ENCODE results near the gene HOXA10.

Gene HOXA10

DNA sequence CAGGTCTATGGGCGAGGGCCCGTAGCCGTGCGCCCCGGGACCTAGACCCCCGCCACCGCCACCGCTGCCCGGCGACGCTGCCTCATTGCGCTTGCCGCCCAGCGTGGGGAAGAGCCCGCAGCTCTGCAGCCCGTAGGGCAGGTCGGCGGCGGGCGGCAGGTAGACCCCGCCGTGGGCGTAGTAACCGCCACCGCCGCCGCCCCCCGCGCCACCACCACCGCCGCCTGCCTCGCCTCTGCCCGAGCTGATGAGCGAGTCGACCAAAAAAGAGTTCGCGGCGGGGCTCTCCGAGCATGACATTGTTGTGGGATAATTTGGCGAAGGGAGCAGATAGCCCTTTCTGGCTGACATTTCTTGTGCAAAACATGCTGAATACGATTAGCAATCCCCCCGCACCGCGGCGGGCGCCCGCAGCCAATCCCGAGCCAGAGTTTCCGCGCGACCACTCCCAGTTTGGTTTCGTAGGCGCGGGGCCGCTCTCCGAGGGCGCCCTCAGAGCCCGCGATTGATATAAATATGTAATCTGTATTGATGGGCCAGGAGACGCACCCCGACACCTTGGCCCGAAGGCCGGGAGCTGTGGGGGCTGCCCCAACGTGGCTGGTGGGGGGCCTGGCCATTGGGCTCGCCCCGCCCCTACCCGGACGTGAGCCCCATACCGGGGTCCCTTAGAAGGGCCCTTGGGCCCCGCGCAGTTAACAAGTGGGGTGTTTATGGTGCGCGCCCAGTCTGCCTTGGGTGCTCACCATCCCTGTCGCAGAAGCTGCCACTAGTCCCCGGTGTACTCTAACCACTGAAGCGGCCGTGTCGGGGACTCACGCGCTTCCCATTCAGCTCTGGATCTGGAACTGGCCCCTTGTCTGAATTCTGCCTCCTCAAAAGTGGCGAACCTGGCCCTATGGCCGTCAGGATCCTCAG is at the start of gene HOXA10:
Gene HOXA10 (minus strand): TSS at position 365 of the 918 bp plus-strand sequence. CDS start 14 bp downstream, at position 351.
- no peak for FAIRE-seq
- DNase-seq (ENCODE audit: extremely low spot score, insufficient read length, low read depth) = no peak

DNA sequence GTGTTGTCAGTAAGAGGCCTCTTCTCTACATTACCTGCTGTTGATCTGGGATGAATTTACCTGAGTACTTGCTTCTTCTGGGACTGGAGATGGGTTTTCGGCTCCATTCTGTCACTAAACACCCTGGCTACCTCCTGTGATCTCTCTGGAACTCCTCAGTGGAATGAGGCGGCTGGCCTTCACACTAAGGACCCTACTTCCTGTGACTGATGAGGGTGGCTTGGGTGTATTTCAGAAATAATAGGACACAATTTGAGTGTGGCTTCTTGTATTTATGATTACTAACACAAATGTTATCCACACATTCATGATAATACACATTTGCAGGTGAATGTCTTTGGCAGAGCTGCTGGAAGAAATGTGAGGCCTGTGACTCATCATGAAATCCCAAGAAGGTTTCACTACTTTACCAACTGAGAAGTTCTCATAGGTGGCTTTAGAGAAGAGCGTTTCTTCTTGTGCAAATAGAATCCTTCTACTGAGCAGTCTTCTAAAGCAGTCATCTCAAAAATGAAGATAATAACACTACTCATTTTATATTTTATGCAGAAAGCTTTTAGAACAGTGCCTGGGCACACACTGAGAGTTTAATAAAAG is 47.2 kb upstream of the HOXA10 start:
- DNase-seq (ENCODE audit: extremely low spot score, insufficient read length, low read depth) (no peak), FAIRE-seq (no peak)

DNA sequence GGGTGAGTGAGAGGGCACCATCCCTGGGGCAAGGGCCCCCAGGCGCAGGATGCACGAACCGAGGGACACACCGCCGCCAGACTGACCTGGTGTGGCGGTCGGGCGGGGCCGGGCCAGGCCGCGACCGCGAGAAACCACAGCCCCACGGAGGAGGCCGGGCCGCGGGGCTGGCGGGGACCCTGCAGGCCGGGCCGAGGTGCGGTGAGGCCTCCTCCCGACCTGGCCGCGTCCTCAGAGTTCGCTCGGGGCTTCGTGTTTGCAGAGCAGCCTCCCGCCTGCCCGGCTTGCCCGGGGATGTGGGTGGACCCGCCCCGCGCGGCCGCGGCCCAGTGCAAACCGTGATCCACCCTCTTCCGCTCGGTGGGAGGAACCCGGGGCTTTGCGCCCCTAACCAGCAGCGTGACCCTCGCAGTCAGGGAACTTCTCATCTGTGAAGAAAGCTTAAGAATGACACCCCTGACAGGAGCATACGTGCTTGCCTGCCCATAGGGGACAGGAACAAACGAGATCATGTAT is 46.4 kb upstream of the HOXA10 start:
- FAIRE-seq = no peak
- DNase-seq (ENCODE audit: extremely low spot score, insufficient read length, low read depth) = no peak

DNA sequence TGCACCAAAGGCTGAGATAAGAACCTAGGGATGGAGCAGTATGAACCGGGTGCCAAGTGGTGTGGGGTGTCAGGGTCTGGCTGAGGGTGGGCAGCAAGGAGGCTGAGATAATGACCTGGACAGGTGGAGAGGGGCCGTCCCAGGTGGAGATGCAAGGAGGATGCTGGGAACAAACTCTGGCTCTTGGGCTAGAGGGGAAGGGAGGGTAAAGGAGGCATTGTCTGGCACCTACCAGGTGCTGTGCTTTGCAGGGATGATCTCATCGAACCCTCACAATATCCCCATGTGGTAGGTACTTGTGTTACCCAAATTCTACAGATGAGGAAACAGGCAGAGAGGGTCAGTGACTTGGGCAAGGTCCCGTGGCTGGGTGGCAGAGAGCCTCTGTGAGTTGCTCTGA is 45.7 kb upstream of the HOXA10 start:
- FAIRE-seq (no peak), DNase-seq (ENCODE audit: extremely low spot score, insufficient read length, low read depth) (no peak)

DNA sequence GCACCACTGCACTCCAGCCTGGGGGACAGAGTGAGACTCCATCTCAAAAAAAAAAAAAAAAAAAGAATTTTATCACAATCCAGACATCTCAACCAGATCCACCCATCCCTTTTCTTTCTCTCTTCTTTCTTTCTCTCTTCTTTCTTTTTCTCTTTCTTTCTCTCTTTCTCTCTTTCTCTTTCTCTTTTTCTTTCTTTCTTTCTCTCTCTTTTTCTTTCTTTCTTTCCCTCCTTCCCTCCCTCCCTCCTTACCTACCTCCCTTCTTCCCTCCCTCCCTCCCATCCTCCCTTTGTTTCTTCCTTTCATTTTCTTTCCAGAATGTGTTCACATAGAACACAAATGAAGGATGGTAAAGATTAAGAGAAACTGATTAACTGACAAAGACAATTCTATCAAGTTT is 43.8 kb upstream of the HOXA10 start:
- no peak for FAIRE-seq

DNA sequence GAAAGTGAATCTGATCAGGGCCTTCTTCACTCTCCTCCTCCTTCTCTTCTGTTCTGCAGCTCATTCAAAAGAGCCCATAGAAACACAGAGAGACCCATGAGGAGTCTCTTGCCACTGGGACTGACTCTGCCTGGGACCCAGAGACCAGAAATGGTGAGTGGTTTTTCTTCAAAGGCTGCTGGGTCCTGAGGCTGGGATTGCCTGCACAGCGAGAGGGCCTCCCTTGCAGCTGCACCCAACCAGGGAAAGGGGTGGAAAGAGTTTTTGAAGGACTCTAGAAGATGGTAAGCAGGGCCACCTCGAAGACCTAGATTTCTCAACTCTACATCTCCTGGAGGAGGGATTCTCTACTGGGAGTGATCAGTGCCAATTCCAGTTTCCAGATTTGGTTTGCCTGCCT is 41.2 kb upstream of the HOXA10 start:
- no peak for FAIRE-seq
- DNase-seq (ENCODE audit: extremely low spot score, insufficient read length, low read depth) = no peak

More for the DNA sequence above, 43.8 kb upstream of the HOXA10 start:
- DNase-seq (ENCODE audit: extremely low spot score, insufficient read length, low read depth) = no peak

DNA sequence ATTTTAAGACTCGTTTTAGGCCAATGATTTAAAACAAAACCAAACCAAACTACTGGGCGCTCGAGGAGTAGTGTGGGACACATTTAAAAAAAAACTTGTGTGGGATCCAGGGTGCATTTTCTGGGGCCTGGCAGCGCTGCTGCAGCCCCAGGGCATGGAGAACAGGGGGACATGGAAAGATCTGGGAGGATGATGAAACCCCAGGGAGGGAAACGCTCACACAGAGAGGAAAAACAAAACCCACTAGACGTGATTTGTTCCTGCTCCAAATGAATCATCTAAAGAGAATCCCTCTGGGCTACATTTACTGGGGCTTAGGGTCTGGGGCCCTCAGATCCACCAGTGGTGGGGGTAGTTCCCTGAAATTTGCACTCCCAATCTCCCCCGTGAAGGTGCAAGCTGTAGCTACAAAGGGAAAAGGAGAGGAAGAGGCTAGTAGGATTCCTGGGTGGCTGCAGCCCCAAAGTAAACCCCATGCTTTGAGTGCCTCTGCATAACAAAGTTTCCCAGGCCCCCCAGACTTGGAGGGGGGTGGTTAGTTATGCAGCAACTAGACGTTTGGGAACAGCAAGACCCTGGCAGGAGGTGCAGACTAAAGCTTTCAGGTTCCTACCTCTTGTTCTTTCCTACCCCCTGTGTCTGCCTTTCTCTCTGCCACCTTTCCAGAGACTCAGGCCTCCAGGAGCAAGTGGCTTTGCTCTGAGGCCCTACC is 40.3 kb upstream of the HOXA10 start:
- no peak for FAIRE-seq
- no peak for DNase-seq (ENCODE audit: extremely low spot score, insufficient read length, low read depth)

DNA sequence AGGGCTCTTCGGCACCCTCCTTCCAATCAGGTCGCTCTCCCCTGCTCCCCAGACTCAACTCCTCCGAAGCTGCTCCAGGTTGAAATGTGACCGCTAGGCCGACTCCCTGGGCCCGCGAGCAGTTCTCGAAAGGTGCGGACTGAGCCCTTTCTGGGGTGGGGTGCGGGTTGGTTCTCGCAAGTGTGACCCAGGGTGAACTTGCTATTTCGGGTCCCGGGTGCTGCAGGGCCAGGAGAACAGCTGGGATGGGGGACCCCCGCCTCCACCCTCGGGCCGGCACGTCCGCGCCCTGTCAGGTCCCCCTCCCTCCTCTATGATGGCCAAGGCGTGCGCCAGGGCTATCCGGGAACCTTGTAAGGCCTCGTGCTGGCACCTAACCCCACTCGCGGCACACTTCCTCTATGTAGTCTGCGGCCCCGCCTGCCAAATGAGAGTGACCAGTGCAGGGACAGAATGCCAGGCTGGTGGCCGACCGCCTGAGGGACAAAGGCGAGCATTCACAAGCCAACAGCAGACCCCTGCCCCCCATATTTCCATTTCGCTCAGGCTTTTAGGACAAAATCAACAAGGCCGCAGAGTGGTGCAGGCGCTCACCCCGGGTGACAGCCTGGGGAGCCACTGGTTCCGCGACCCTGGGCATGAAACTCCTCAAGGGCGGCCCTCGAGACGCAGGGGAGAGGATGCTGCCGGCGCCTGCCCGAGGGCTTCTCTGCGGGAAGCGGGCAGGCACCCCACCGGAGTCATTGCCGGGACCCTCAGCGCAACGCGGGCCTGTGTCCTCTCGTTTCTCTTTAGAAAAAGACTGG is 39.5 kb upstream of the HOXA10 start:
- DNase-seq (ENCODE audit: extremely low spot score, insufficient read length, low read depth) = no peak

DNA sequence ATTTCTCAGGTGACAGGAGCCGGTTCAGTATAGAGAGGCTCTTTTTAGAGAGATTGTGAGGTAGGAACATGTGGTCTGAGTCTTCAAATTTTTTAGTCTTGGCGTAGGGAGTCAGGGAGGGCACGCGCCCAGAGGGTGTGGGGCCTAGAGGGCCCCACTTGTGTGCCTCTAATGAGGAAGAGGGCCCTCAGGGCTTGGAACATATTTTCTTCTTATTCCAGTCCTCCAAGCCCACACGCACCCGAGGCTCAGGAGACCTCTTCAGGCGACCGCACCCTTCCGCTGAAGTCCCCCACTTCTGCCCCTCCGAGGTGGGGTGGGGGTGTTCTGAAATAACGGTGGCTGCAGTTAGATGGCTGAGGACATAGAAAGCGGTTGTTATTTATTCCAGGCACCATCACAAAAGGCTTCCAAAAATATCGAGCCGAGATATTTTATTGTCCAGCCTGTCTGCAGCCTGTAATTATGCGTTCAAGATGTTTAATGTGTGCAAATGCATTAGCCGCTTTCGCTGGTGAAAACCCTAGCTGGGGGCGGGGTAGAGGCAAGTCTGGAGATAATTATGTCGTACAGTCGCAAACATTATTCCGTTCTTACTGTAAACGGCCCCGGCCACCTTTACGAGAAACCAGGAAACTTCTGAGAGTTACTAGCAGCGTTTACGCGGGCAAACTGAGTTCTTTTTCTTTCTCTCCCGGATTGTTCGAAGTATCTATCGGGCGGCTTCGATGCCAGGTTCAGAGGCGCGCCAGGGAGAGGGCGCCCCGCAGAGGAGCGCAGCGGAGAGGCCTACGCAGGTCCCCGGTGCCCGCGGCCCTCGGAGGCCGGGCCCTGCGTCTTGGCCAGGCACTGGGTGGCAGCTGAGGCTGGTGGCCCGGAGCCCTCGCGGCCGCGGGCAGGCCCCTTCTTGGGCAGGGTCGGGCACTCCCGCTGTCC is 38.6 kb upstream of the HOXA10 start:
- no peak for DNase-seq (ENCODE audit: extremely low spot score, insufficient read length, low read depth)
- no peak for FAIRE-seq

More for the DNA sequence above, 39.5 kb upstream of the HOXA10 start:
- no peak for FAIRE-seq

DNA sequence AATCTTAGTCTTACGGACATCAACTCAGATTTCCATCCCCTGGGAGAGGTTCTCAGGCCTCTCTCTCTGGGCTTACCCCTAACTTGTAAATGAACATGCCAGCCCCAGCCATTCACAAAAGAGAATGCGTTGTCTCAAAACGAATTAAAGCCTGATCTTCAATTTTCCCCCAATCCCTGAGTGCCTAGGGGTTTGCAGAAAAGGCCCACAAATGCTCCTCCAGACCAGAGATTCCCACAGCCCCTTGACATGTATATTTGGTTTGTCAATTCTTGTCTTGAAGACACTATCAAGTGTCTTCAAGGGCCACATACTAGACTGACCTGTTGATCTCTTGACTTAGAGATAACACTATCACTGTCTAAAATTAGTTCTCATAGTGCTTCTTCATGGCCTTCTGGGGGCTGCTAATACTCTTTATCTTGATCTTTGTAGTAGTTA is 37.7 kb upstream of the HOXA10 start:
- no peak for DNase-seq (ENCODE audit: extremely low spot score, insufficient read length, low read depth)
- no peak for FAIRE-seq

DNA sequence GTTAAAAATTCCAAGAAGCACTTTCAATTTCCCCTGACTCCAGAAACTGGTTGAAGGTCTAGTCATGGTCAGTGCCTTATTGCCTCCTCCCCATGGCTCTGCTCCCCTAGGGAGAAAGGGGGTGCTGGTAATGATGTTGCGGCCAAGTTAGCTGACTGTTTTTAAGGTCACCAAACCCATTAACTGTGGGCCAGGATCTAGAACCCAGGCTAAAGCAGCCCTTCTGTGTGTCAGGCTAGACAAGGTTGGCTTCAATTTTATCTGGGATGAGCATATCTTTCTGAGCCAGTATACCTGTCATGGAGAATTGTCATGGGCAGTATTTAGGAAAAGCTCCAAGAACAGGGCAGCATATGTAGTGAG is 36.9 kb upstream of the HOXA10 start:
- DNase-seq (ENCODE audit: extremely low spot score, insufficient read length, low read depth) = no peak
- no peak for FAIRE-seq

DNA sequence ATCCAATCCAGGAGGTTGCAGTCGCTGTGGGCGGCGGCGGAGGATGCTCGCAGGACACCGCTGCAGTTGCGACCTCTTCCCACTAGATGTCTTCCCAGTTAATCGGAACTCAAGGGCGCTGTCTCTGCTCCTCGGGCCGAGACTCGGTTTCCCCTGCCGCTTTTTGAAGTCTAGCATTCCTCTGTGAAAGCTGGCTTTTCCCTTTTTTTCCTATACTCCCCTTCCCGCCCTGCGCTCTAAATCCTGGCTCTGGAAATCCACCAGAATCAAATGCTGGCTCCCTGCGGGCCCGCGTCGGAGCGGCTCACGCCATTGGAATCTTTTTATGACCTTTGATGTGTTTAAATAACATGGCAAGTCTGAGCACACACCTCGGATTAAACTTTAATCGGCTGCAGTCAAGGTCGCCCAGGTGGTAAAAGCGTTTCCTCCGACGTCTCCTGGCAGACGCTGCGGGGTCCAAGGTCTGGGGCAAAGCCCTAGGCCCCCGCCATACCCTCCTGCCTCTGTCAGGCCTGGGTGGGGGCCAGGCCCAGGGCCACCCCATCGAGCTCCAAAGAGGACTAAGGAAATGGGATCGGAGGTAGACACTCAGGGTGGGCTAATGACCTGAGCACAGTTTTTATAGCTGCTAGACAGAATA is 36.4 kb upstream of the HOXA10 start:
- FAIRE-seq (peak; percentile 56), DNase-seq (ENCODE audit: extremely low spot score, insufficient read length, low read depth) (peak; percentile 38)

DNA sequence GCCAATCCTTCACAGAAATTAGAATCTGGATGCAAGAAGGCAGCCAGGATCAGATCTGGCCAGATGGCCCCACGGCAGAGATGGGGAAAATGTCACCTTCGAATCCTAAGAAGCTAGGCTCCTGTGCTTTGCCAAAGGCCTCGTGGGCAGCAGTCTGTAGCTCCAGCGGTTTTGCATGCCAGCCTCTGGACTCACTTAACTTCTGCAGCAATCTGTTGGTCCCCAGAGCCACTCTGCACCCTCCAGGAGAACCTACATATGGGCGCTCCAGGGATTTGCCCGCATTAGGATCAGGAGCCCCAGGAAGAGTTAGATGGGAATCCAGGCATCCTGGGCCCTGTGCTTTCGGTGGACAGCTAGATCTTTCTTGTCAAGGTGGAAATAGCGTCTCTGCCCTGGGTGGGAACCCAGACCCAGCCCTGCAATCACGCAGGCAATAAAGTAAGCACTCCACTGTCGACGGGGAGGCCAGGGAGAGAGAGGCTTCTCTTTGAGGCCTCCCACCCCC is 35.9 kb upstream of the HOXA10 start:
- FAIRE-seq = no peak
- no peak for DNase-seq (ENCODE audit: extremely low spot score, insufficient read length, low read depth)

DNA sequence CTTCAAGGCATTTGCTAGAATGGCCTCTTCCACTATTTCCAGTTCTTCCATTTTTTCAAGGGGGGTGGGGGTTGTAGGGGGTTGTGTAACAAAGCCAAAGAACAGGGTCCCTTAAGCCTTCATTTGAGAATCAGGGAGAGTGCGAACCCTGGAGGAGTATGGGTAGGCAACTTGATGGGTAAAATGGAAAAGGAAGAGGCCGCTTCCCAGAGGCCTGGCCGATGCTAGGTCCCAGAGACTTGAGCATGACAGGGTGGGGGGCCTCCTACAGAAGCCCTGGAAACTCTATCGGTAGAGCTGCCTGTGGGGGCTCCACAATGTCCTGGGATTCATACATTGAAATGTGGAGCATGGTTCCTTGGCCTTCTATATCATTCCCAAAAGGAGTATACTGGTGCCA is 34.9 kb upstream of the HOXA10 start:
- no peak for DNase-seq (ENCODE audit: extremely low spot score, insufficient read length, low read depth)
- FAIRE-seq = no peak

DNA sequence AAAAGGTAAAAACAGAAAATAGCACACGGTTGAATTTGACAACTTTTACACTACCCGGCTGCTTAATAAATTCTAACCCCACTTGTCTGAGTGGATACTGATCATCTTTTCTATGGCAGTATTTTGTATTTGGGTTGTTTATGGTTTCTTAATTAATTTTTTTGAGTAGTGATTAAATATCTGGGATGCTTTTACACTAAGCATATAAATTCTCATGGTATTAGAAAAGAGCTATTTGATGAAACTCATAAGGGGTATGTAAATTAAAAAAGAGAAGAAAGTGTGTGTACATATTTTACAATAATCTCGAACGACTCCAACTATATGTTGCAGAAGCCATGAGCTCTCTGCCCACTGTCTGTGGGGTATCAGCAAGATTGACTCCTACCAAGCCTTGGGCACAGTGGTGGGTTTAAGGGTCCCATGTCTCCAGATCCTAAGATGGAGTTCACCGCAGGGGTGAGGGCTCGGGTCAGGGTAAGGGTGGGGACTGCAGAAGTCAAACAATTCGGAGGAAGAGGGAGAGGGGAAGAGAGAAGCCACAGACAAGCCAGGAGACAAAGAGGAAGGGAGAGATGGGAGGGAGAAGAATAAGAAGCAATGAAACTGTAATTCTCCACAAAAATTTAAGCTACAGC is 33.3 kb upstream of the HOXA10 start:
- FAIRE-seq = no peak
- no peak for DNase-seq (ENCODE audit: extremely low spot score, insufficient read length, low read depth)

DNA sequence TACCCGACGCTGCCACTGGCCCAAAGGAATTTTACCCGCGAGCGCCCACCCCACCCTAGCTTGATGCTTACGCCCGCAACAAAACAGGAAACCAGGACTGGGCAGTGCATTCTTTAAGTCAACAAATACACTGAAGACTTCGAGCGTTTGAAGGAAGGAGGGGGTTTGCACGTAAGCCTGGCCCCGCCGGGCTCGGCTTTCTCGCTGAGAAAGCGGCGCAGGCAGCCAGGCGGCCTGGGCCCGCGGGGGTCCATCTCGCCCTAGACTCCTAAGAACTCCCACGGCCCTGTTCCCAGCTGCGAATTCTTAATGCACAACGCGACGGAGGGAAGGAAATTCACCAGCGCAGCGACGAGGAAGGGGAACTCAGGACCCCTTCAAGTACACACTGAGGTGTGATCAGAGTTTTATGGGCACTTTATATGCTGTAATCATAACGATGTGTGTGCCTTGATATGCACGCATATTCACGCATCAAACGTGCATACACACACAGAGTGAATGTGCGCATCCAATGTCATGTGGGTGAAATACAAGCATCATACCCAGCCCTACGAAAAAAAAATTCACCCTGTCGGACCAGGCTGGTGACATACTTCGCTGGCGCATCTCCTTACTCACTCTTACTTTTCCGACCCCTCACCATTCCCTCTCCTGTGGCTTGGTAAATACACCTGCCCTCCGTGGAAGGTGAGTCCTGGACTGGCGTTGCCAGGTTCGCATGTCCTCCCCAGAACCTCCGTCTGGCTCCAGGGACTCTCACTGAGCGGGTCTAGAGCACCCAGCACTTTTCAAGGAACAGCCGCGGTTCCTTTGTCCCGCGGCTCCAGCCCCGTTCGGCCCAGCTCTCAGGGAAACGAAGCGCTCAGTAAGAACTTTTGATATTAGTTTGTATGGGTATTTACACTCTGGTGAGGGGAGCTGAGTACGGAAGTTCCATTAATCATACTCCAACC is 31.5 kb upstream of the HOXA10 start:
- FAIRE-seq (no peak), DNase-seq (ENCODE audit: extremely low spot score, insufficient read length, low read depth) (no peak)

Data from GM18507 (cell line).